Thyroid gland (tissue), 4 donors: ENCODE measurements around the gene CHST2. TPM values are rescaled to one million over a fixed set of nuclear protein-coding genes. Genes with fewer than 3 reads are reported as not detected.
A peak's percentile ranks its signal among the peaks of the same experiment; 100 is the strongest.

Source experiments
- DNase-seq, 2 donors: peaks; one replicate each; pipeline ENCODE4 v3.0.0-alpha.2; 2019
- H3K27ac ChIP-seq, 3 donors: fragments of 200-600 bp; sonication (generic); 1 replicate in 2 of 3; 2 replicates in 1 of 3; pipeline ENCODE4 v1.5.1; 2016 to 2019; ENCODE audit warnings: mild to moderate bottlenecking in 1 of 3, moderate library complexity in 1 of 3
- H3K27me3 ChIP-seq: fragments of 200-600 bp; sonication (generic); one replicate; pipeline ENCODE4 v1.5.1; 2019
- H3K36me3 ChIP-seq, 2 donors: fragments of 200-600 bp; sonication (generic); one replicate each; pipeline ENCODE4 v1.5.1; 2016 to 2019
- H3K4me1 ChIP-seq, 2 donors: fragments of 200-600 bp; sonication (generic); one replicate each; pipeline ENCODE4 v1.5.1; 2017 to 2019
- H3K4me3 ChIP-seq, 3 donors: fragments of 200-600 bp; sonication (generic); replicated peaks in 1 of 3; 1 replicate in 2 of 3; 2 replicates in 1 of 3; pipeline ENCODE4 v1.5.1; 2016; ENCODE audit warnings: mild to moderate bottlenecking in 1 of 3
- H3K9me3 ChIP-seq: fragments of 200-600 bp; sonication (generic); one replicate; pipeline ENCODE4 v1.5.1; 2017
- CTCF ChIP-seq, 6 experiments: fragments of 200-600 bp in 3 of 6; fragments of 450-650 bp in 3 of 6; sonication (generic) in 3 of 6; IDR thresholded peaks; one replicate each; pipeline ENCODE4 v1.5.1; 2016 to 2019; ENCODE audit warnings: antibody characterized with exemption in 6 of 6, mild to moderate bottlenecking in 2 of 6, inconsistent platforms in 1 of 6, moderate library complexity in 1 of 6
- POLR2A ChIP-seq, 2 donors: fragments of 450-650 bp; IDR thresholded peaks; one replicate each; pipeline ENCODE4 v1.6.1; 2017; ENCODE audit warnings: antibody characterized with exemption in 2 of 2, mild to moderate bottlenecking in 2 of 2, moderate library complexity in 1 of 2
- WGBS, 2 donors: methylation state at CpG; one replicate each; pipeline ENCODE4 v1.1.5; 2017; 5-methylcytosine and 5-hydroxymethylcytosine counted together
- intact Hi-C: fragments of 100-400 bp; cut with DNase I; formaldehyde crosslinking; loops from one replicate; pipeline ENCODE4 v1.15.1; 2023
- total RNA-seq, 4 donors: library from RNA; depleted of rRNA; stranded (reverse); fragments of >200 nt; gene quantifications; one replicate each; pipeline ENCODE4 v1.2.3, GENCODE V29; 2016

The CHST2 gene
- total RNA-seq, 4 donors from 2014 or later = 8.5 to 14.0 (median 12.2) TPM

GRCh38 chr3:143121241-143122088 is 1.9 kb downstream of the CHST2 start:
- WGBS, 2 donors = 83 to 98% methylated on average over 22 to 56 of the region's 79 CpGs
- Histone ChIP-seq H3K27ac (no peak overlapping the region), H3K27me3 (no peaks in the 10 kb centered on the region), H3K4me1 (peaks cover 16 to 17% of the 10 kb centered on the region in 2 donors), H3K9me3 (no peaks in the 10 kb centered on the region), H3K4me3 (peak overlapping the region in 2 of 3 donors; percentile 68 to 95), H3K36me3 (no peaks in the 10 kb centered on the region)
- TF ChIP-seq POLR2A (IDR thresholded peaks at IDR 0.05) (no peak), CTCF (IDR thresholded peaks at IDR 0.05) (peak in 3 of 6 experiments; percentile 37 to 45 (median 41))
- intact Hi-C loops = no loop called here
- peak; percentile 45 to 53 for DNase-seq

- no peaks in the 10 kb centered on the region for H3K27me3 ChIP-seq
- H3K9me3 ChIP-seq = no peaks in the 10 kb centered on the region
- H3K4me3 ChIP-seq = no peak overlapping the region
- DNase-seq = no peak
- TF ChIP-seq CTCF (IDR thresholded peaks at IDR 0.05) (no peak), POLR2A (IDR thresholded peaks at IDR 0.05) (no peak)
- intact Hi-C loops = no loop called here
- H3K36me3 ChIP-seq = no peaks in the 10 kb centered on the region
- H3K27ac ChIP-seq = no peak overlapping the region
- WGBS, 2 donors = 95 to 97% methylated on average over 16 of the region's 16 CpGs
- H3K4me1 ChIP-seq = peaks cover 16 to 17% of the 10 kb centered on the region in 2 donors
Measured at GRCh38 chr3:143122089-143122430, 2.5 kb downstream of the CHST2 start.

- H3K27ac ChIP-seq = peak overlapping the region in 1 of 3 donors; percentile 50
- intact Hi-C loops = no loop called here
- no peaks in the 10 kb centered on the region for H3K36me3 ChIP-seq
- WGBS, 2 donors = 82 to 84% methylated on average over 4 of the region's 4 CpGs
- H3K27me3 ChIP-seq = no peaks in the 10 kb centered on the region
- no peaks in the 10 kb centered on the region for H3K9me3 ChIP-seq
- DNase-seq = no peak
- peaks cover 16 to 17% of the 10 kb centered on the region in 2 donors for H3K4me1 ChIP-seq
- TF ChIP-seq CTCF (IDR thresholded peaks at IDR 0.05) (no peak), POLR2A (IDR thresholded peaks at IDR 0.05) (no peak)
- H3K4me3 ChIP-seq = no peak overlapping the region
Measured at GRCh38 chr3:143122608-143123352, 3.2 kb downstream of the CHST2 start.

- Histone ChIP-seq H3K9me3 (no peaks in the 10 kb centered on the region), H3K27me3 (no peaks in the 10 kb centered on the region), H3K27ac (peak overlapping the region in 1 of 3 donors; percentile 50), H3K36me3 (no peaks in the 10 kb centered on the region), H3K4me3 (no peak overlapping the region), H3K4me1 (peaks cover 16 to 17% of the 10 kb centered on the region in 2 donors)
- intact Hi-C loops = no loop called here
- WGBS, 2 donors = 77 to 83% methylated on average over 7 of the region's 7 CpGs
- DNase-seq = no peak
- TF ChIP-seq CTCF (IDR thresholded peaks at IDR 0.05) (no peak), POLR2A (IDR thresholded peaks at IDR 0.05) (no peak)
Measured at GRCh38 chr3:143123353-143123984, 3.9 kb downstream of the CHST2 start.
